CD1c-positive myeloid dendritic cell (primary cell): ENCODE measurements around the gene OR2V1.
"Not testable (repeated sequence)": the region's sequence is repeated elsewhere in the genome, so short reads cannot be mapped to it uniquely, and the experiment has no call there.

Experiments
- DNase-seq: peaks from one replicate; pipeline ENCODE4 v3.0.0-alpha.2; 2016; ENCODE audit errors: extremely low spot score

The OR2V1 gene

DNA sequence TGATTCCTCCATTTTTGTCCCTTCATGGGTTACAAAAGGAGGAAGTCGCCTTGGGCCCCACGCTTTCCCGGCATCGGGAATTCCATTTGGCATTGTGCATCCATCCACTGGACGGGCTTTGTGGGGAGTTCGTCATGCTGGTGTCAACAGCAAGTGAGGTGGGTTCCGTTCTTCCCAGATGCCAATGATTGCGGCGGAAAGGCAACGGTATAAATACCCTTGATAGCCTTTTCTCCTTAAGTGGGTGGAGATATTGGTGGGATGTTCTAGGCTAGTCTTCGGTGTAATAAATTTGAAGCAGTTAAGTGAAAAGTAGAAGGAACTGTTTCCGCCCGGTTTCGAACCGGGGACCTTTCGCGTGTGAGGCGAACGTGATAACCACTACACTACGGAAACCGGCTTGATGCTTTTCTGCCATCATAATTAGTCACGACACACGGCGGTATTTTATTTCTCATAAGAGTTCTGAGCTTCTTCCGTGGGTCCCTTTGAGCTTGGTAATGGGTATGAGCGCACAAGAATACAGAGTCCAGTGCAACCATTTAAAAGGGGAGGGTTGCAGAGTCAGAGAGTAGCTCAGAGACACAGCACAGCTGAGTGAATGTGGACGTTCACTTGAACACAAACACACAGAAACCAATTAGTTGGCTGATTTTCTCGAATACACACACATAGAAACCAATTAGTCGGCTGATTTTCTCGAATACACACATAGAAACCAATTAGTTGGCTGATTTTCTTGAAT is 28.9 kb downstream of the OR2V1 start:
- not testable (repeated sequence) for DNase-seq

DNA sequence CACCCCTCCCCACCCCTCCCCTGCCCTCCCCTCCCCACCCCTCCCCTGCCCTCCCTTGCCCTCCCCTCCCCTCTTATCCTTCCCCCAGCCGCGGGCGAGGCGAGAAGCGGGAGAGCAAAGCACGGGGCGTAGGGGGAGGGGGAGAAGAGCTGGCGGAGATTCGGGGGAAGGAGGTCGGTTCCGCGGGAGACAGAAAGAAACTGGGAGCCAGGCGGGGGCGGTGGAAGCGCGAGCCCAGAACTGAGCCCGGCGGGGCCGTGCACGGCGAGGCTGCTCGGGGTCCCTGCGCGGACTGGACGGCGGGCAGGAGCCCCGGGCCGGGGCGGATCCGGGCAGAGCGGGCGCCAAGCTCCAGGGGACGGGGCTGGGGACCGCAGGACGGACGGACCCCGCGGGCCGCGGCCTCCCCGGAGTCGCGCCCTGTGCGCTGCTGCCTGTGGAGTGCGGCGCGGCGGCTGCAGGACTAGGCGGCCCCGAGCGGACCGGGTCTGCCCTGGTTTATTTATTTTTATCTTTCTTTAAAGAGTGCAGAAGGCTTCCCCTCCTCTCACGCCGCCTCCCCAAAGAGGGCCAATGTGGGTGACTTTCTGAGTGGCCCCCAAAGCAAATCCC is 29.8 kb downstream of the OR2V1 start:
- DNase-seq = not testable (repeated sequence)

DNA sequence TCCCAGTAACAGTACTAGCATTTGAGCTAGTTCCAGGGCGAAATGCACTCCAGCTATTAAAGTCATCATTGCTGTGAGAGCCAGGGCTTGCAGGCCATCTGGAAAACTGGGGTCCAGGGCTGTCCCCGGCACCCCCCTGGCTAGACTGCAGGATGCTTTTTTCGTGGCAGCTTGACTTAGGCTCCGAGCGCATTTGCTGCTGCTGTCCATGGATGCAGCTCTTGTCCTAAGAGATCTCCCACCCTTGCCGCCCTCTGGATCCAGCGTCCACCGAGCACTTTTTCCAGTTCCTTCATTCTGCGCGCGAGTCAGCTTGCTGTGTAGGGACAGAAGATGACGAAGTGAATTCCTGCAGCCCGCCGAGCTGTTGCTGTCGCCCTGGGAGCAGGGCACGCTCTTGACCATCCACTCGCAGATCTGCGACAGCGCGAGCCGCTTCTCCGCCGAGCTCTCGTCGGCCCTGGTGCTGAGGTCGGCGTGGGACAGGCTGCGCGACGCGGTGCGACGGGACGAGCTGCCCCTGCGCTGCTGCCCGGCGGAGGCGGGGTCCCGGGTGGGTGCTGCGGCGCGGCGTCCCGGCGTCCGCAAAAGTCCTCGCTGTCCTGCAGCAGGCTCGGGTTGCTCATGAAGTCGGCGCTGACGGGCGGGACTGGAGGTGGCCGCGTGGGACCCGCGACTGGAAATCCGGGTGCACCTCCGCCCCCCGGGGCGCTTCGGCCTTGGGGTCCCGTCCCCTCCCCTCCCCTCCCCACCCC is 30.7 kb downstream of the OR2V1 start:
- no peak for DNase-seq

DNA sequence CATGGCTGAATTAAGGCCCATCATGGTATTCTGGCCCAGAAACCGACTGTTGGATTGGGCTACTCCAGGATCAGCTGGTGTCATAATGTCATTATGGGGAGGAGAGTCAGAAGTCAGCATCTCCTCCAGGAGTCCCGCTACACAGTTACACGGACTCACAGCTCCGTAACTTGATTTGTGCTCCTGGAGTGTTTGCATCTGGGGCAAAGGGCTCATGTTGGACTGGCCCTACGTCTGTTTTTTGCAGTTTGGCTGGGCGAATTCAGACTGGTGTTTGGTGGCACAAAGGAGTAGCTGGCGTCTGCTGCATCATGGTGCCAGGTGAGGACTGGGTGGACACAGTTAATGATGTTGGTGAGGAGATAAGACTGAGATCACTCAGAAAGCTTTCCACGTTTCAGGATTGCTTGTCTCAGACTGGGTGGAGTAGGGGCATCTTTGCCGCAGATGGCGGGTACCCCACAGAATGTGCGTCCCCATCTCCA is 31.3 kb downstream of the OR2V1 start:
- no peak for DNase-seq

DNA sequence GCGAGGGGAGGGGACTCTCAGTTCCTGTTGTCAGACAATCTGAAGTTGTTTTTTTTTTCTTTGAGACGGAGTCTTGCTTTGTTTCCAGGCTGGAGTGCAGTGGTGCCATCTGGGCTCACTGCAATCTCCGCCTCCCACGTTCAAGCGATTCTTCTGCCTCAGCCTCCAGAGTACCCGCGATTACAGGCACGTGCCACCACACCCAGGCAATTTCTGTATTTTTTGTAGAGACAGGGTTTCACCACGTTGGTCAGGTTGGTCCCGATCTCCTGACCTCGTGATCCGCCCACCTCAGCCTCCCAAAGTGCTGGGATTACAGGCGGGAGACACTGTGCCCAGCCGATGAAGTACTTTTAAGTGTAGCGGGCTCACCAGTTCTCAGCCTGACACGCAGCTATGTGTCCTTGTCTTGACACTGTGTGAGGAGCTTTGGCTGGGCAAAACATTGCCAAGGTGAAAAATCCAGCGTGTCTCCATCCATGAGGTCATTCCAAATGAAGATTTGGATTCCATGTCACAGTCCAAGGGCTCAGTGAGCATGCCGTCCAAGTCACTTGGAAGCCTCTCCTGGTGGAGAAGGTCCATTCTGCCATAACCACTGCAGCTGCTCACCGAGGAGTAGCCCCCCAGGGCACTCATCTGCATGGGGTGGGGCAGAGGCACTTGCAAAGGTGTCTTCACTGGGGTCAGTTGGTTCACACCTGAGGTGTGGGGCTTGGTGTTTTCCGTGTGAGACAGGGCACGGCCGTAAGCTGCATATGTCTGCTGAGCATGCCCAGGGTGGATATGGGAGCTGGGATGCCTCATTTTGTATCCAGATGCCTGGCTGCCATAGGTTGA is 32.0 kb downstream of the OR2V1 start:
- no peak for DNase-seq

DNA sequence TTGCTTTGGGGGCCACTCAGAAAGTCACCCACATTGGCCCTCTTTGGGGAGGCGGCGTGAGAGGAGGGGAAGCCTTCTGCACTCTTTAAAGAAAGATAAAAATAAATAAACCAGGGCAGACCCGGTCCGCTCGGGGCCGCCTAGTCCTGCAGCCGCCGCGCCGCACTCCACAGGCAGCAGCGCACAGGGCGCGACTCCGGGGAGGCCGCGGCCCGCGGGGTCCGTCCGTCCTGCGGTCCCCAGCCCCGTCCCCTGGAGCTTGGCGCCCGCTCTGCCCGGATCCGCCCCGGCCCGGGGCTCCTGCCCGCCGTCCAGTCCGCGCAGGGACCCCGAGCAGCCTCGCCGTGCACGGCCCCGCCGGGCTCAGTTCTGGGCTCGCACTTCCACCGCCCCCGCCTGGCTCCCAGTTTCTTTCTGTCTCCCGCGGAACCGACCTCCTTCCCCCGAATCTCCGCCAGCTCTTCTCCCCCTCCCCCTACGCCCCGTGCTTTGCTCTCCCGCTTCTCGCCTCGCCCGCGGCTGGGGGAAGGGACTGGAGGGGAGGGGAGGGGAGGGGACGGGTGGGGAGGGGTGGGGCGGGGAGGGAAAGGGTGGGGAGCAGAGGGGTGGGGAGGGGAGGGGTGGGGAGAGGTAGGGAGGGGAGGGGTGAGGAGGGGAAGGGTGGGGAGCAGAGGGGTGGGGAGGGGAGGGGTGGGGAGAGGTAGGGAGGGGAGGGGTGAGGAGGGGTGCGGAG is 33.0 kb downstream of the OR2V1 start:
- DNase-seq = not testable (repeated sequence)

DNA sequence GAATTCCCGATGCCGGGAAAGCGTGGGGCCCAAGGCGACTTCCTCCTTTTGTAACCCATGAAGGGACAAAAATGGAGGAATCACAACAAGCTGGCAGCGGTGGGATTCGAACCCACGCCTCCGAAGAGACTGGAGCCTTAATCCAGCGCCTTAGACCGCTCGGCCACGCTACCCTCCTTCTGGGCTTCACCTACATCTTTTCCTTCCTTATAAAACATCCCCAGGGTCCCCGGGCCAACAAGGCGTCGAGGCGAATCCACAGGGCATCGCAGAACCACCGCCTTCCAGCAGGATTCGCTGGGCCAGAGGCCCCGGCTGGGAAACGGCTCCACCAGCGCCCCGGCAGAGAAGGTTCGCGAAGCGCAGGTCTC is 33.6 kb downstream of the OR2V1 start:
- not testable (repeated sequence) for DNase-seq

DNA sequence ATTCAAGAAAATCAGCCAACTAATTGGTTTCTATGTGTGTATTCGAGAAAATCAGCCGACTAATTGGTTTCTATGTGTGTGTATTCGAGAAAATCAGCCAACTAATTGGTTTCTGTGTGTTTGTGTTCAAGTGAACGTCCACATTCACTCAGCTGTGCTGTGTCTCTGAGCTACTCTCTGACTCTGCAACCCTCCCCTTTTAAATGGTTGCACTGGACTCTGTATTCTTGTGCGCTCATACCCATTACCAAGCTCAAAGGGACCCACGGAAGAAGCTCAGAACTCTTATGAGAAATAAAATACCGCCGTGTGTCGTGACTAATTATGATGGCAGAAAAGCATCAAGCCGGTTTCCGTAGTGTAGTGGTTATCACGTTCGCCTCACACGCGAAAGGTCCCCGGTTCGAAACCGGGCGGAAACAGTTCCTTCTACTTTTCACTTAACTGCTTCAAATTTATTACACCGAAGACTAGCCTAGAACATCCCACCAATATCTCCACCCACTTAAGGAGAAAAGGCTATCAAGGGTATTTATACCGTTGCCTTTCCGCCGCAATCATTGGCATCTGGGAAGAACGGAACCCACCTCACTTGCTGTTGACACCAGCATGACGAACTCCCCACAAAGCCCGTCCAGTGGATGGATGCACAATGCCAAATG is 34.1 kb downstream of the OR2V1 start:
- DNase-seq = not testable (repeated sequence)

DNA sequence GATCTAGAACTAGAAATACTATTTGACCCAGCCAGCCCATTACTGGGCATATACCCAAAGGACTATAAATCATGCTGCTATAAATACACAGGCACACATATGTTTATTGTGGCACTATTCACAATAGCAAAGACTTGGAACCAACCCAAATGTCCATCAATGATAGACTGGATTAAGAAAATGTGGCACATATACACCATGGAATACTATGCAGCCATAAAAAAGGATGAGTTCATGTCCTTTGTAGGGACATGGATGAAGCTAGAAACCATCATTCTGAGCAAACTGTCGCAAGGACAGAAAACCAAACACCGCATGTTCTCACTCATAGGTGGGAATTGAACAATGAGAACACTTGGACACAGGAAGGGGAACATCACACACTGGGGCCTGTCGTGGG is 35.8 kb downstream of the OR2V1 start:
- not testable (repeated sequence) for DNase-seq

DNA sequence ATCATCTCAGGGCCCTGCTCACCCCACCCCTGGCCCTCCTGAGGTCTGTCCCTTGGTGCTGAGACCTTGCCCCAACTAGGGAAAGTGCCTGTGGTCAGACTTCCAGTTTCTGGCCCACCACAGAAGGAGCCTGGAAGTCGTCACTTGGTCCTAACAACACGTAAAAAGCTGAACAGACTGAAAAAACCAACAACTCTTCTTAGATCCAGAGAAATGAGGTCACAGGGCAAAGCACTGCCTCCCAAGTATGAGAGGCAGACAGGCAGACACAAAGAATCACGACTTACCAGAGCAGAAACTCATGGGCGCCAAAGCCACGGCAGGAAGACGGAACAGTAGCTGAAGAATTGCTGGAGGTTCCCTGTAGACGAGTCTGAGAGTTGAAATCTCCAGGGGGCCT is 38.5 kb downstream of the OR2V1 start:
- DNase-seq = no peak

DNA sequence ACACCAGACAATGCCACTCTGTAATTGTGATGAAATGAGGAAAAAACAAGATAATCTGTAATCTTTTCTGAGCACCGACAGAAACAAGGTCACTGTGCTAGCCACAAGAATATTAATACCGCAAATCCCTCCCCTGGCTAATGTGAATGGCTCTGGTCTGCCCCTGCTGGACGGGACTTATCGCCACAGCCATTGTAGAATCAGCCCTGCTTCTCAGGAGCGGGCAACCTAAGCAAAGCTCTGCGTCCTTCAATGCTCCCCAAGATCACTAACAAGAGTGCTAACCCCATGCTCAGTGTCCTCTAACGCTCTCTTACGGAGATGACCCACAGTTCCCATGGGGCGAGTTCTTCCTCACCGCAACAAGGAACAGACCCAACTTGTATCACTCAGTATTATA is 42.7 kb downstream of the OR2V1 start:
- no peak for DNase-seq

DNA sequence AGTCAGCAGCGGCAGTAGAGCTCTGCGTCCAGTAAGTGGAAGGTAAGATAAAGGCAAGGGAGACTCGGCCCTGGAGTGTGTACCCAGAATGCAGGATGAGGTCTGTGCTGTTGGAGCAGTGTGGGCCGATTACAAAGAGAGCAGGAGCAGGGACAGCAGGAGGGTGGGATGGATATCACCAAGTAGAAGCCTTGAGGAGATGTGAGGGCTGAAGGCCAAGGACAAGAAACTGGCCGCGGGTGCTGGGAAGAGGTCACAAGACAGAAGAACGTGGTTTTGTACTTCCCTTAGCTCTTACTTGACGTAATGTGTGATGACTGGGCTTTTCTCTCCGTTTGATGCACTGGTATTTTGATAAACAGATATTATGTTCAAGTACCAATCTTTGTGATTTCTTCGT is 43.7 kb downstream of the OR2V1 start:
- DNase-seq = no peak

DNA sequence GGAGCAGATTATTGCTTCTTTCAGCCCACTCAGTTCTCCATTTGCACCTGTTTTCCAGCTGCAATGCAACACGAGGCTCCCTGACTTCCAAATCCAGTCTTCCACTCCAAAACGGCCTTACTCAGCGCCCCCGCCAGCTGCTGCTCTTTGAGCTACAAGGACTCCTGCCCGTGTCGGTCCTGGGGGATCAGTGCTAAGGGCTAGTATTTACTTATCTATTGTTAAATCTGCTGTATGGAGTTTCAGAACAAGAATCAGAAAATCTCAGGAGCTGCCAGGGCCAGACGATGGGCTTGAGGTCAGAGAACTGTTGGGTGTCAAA is 44.1 kb downstream of the OR2V1 start:
- no peak for DNase-seq

DNA sequence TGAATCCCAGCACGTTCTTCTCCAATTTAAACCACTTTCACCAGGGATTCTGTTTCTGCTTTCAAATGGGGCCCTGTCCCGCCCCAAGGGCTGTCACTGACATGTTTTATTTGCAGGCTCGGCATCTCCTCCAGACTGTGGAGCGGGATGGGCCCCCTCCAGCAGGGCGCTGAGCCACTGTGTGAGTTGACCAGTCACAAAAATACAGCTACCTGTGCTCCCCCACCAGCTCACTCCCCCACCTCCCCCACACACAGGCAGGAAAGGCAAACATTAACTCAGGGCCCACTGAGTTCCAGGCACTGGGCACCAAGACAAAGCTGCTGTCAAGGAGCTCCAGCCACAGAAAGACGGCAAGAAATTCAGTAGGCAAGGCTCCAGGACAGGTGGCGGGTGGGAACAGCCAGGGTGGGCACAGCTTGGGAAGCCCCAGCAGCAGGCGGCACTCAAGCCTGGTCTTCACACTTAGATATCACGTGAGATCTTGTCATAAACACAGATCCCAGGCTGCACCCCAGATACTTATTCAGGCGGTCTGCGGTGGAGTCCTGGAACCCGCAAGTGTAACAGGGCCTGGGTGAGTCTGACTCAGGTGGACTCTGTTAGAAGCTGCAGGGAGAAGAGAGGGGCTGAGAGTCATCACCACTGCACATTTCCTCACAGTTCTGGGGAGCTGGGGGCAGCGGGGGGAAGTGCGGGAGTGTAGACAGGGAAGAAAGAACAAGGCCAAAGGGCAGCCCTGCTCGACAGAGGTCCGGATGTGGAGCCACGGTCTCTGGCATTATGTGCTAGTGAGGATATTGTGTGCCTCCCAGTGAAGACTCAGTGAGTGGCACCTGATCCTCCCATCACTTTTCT is 44.7 kb downstream of the OR2V1 start:
- DNase-seq = no peak

DNA sequence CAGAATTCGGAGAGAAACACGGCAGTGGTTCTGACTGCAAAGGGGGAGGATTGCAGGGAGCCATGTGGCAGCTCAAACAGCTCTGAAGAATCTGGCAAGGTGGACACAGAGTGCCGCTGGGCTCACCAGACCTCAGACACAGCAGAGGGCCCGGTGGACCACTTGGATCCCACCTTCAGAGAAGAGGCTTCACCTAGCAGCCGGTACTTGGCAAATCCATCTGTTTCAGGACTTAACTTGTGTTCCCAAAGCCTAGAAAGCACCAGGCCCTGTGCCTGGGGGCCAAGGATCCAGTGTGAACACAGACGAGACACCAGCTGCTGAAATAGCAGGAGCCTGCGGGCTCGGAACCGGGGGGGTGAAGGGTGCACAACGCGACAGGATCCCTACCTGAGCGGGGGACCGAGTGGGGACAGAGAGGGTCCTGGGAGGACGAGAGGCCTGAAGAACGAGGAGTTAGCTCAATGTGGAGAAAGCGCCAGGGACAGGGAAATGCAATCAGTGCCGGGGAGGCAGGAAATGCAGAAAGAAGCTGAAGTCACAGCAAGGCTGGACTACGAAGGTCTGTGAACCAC is 46.3 kb downstream of the OR2V1 start:
- DNase-seq = no peak

DNA sequence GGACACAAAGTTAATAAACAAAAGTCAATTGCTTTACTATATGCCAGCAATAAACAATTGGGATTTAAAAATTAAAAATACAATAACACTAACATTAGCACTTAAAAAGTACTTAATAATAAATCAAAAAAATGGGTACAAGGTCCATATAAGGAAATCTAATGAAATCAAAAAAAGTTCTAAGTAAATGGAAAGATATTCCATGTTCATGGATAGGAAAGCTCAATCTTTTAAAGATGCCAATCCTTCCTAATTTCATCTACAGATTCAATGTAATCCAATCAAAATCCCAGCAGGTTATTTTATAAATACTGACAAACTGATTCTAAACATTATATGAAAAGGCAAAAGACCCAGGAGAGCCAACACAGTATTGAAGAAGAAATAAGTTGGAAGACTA is 49.0 kb downstream of the OR2V1 start:
- DNase-seq = no peak

DNA sequence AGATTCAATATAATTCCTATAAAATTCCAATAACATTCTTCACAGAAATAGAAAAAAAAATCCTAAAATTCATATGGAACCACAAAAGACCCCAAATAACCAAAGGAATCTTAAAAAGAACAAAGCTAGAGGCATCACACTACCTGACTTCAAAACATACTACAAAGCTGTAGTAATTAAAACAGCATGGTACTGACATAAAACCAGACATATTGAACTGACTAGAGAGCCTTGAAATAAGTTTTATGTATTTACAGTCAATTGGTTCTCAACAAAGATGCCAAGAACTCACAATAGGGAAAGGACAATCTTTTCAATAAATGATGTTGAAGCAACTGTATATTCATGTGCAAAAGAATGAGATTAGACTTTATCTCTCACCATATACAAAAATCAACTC is 54.0 kb downstream of the OR2V1 start:
- DNase-seq = no peak
